ENCODE results near the gene MESP1. TPM values are rescaled to one million over a fixed set of nuclear protein-coding genes. Genes with fewer than 3 reads are reported as not detected.

Gene MESP1
- total and polyA plus RNA-seq, 2 experiments from 2014 or later: 0.50 to 2.7 TPM

DNA sequence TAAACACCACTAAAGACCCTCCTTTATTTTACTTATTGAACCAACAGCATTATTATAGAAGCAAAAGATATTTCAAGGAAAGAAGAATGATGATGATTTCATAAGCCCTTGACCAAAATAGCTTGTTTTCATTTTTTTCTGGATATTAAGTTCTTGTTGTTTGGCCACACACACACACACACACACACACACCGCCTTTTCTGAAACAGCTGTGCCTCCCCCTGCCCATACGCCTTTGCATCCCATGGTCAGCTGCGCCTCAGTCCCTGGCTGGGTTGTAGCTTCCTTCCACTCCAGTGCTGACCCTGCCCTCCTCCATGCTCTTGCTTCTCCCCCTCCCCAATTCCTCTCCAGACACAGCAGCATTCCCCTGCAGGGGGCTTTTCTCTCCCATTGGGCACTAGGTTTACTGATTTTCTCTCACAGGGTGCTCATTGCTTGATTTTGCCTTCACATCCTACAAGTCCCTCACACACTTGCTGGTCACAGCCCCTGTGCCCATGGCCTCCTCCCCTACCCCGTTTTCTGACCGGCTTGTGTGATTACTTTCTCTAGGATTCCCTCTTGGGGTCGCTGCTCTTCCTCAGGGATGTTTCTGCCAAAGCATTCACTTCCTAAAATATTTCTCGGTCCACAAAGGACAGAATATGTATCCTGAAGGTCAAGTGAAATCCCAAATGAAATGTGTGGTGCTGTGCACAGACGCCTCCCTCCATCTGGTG lies 18.4 kb downstream of the MESP1 start:
- WGBS (ENCODE audit: low lambda C conversion rate, missing lambda C conversion rate): 72% methylated on average over 8 of the region's 8 CpGs
- Histone ChIP-seq H3K4me1 (ENCODE audit: insufficient read depth) (peaks cover 3% of the 10 kb centered on the region), H3K4me3 (no peak overlapping the region)

DNA sequence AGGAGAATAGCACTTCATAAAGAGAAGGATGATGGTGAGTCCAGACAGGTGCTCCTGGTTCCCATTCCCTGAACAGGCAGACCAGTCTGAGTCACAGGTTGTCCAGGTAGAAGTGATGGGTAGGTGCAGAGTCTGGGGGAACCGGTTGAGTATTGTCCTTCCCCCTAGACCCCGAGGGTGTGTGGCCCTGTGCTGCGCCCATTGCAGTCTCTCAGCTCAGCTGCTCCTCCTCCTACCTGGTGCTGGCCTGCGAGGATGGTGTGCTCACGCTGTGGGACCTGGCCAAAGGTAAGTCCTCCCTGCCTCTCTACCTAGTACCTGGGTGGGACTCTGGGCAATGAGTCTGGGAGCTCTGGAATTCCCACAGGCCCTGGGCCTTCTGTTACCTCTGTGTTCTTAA lies 19.8 kb downstream of the MESP1 start:
- Histone ChIP-seq H3K27ac (no peak overlapping the region), H3K9me2 (replicated peaks; ENCODE audit: insufficient read depth) (no peaks in the 10 kb centered on the region), H3K4me1 (ENCODE audit: insufficient read depth) (peaks cover 3% of the 10 kb centered on the region), H3K4me2 (no peak overlapping the region), H4K20me1 (ENCODE audit: insufficient read depth, poor library complexity, severe bottlenecking) (no peaks in the 10 kb centered on the region), H2AFZ (no peak overlapping the region), H3K27me3 (peaks cover 9% of the 10 kb centered on the region), H3K4me3 (no peak overlapping the region), H3K79me2 (no peaks in the 10 kb centered on the region), H3K36me3 (replicated peaks; ENCODE audit: insufficient read depth, low read depth) (no peaks in the 10 kb centered on the region), H3K9me3 (ENCODE audit: low read depth) (no peaks in the 10 kb centered on the region)
- 86% methylated on average over 5 of the region's 5 CpGs for WGBS (ENCODE audit: low lambda C conversion rate, missing lambda C conversion rate)
- DNase-seq (ENCODE audit: low spot score): no peak
- TF ChIP-seq, protein P1, sequence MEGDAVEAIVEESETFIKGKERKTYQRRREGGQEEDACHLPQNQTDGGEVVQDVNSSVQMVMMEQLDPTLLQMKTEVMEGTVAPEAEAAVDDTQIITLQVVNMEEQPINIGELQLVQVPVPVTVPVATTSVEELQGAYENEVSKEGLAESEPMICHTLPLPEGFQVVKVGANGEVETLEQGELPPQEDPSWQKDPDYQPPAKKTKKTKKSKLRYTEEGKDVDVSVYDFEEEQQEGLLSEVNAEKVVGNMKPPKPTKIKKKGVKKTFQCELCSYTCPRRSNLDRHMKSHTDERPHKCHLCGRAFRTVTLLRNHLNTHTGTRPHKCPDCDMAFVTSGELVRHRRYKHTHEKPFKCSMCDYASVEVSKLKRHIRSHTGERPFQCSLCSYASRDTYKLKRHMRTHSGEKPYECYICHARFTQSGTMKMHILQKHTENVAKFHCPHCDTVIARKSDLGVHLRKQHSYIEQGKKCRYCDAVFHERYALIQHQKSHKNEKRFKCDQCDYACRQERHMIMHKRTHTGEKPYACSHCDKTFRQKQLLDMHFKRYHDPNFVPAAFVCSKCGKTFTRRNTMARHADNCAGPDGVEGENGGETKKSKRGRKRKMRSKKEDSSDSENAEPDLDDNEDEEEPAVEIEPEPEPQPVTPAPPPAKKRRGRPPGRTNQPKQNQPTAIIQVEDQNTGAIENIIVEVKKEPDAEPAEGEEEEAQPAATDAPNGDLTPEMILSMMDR (IDR thresholded peaks at IDR 0.05; ENCODE audit: poor library complexity): no peak
- no peak for TF ChIP-seq EZH2phosphoT487 (IDR thresholded peaks at IDR 0.05; ENCODE audit: low read depth, severe bottlenecking, unreplicated experiment)
- TF ChIP-seq EZH2 (IDR thresholded peaks at IDR 0.05; ENCODE audit: borderline replicate concordance): no peak

More for the DNA sequence above, 18.4 kb downstream of the MESP1 start:
- Histone ChIP-seq H3K27ac (no peak overlapping the region), H3K79me2 (no peaks in the 10 kb centered on the region), H3K4me2 (no peak overlapping the region), H2AFZ (no peak overlapping the region), H3K36me3 (replicated peaks; ENCODE audit: insufficient read depth, low read depth) (no peaks in the 10 kb centered on the region), H4K20me1 (ENCODE audit: insufficient read depth, poor library complexity, severe bottlenecking) (no peaks in the 10 kb centered on the region), H3K27me3 (peaks cover 9% of the 10 kb centered on the region), H3K9me3 (ENCODE audit: low read depth) (no peaks in the 10 kb centered on the region), H3K9me2 (replicated peaks; ENCODE audit: insufficient read depth) (no peaks in the 10 kb centered on the region)
- DNase-seq (ENCODE audit: low spot score): no peak
- TF ChIP-seq EZH2 (IDR thresholded peaks at IDR 0.05; ENCODE audit: borderline replicate concordance): no peak
- TF ChIP-seq EZH2phosphoT487 (IDR thresholded peaks at IDR 0.05; ENCODE audit: low read depth, severe bottlenecking, unreplicated experiment): no peak
- TF ChIP-seq, protein P1 (IDR thresholded peaks at IDR 0.05; ENCODE audit: poor library complexity): no peak

DNA sequence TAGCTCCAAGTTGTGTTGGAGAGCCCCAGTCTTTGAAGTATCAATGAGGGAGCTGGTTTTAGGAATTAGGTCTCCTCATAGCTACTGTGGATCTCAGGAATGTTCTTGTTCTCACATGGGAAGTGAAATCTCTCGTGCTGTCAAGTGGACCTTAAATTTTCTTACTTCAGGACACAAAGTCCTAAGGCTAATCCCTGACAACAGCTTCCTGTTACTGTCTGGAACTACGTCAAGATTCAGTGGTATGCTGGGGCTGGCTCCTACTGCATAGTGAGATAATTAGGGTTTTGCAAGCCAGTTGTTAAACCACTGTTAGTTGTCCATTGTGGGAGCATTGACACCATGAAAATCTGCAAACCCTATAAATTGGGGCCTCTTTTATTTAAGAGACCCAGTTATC lies 22.8 kb downstream of the MESP1 start:
- H3K36me3 ChIP-seq (replicated peaks; ENCODE audit: insufficient read depth, low read depth): peaks cover 3% of the 10 kb centered on the region
- H3K27ac ChIP-seq: peak overlapping the region; percentile 80

More for the DNA sequence above, 22.8 kb downstream of the MESP1 start:
- Histone ChIP-seq H3K79me2 (no peaks in the 10 kb centered on the region), H3K9me3 (ENCODE audit: low read depth) (no peaks in the 10 kb centered on the region), H4K20me1 (ENCODE audit: insufficient read depth, poor library complexity, severe bottlenecking) (no peaks in the 10 kb centered on the region), H2AFZ (no peak overlapping the region), H3K4me3 (no peak overlapping the region), H3K9me2 (replicated peaks; ENCODE audit: insufficient read depth) (no peaks in the 10 kb centered on the region), H3K27me3 (peaks cover 4% of the 10 kb centered on the region), H3K4me1 (ENCODE audit: insufficient read depth) (peaks cover 3% of the 10 kb centered on the region), H3K4me2 (no peak overlapping the region)
- TF ChIP-seq, protein P1 (IDR thresholded peaks at IDR 0.05; ENCODE audit: poor library complexity): no peak
- TF ChIP-seq EZH2 (IDR thresholded peaks at IDR 0.05; ENCODE audit: borderline replicate concordance) (no peak), EZH2phosphoT487 (IDR thresholded peaks at IDR 0.05; ENCODE audit: low read depth, severe bottlenecking, unreplicated experiment) (no peak)
- WGBS (ENCODE audit: low lambda C conversion rate, missing lambda C conversion rate): 36% methylated on average over 2 of the region's 2 CpGs
- DNase-seq (ENCODE audit: low spot score): peak; percentile 48
